Neural progenitor cell (in vitro differentiated cells): ENCODE measurements around the gene MTMR6.

Experiments
- CTCF ChIP-seq: fragments of 200-600 bp; sonication (generic); IDR thresholded peaks from 2 replicates; pipeline ENCODE4 v1.5.1; 2017; ENCODE audit warnings: antibody characterized with exemption, mild to moderate bottlenecking
- EZH2 ChIP-seq: fragments of 200-600 bp; sonication (generic); IDR thresholded peaks from 2 replicates; pipeline ENCODE4 v1.6.1; 2017; ENCODE audit warnings: antibody characterized with exemption, mild to moderate bottlenecking, moderate library complexity
- EZH2phosphoT487 ChIP-seq: fragments of 200-600 bp; sonication (generic); IDR thresholded peaks from 2 replicates; pipeline ENCODE4 v1.6.1; 2017; ENCODE audit warnings: antibody characterized with exemption

- TF ChIP-seq CTCF (no peak), EZH2 (no peak), EZH2phosphoT487 (no peak)
Observed at GRCh38 chr13:25196971-25197370, 90.3 kb downstream of the MTMR6 start.
